HuH-7 (cell line): ENCODE data around the gene TUBA1B.
"Not testable (repeated sequence)": the region's sequence is repeated elsewhere in the genome, so short reads cannot be mapped to it uniquely, and the experiment has no call there.

Experiments
- DNase-seq: peaks from one replicate; pipeline ENCODE4 v3.0.0; 2011; ENCODE audit warnings: low spot score

TUBA1B gene

GRCh38 chr12:49131051-49131893 lies at the start of gene TUBA1B:
TUBA1B (minus strand) TSS chr12:49131395; CDS start chr12:49131300, 95 bp downstream.
- DNase-seq: peak; percentile 80

DNA sequence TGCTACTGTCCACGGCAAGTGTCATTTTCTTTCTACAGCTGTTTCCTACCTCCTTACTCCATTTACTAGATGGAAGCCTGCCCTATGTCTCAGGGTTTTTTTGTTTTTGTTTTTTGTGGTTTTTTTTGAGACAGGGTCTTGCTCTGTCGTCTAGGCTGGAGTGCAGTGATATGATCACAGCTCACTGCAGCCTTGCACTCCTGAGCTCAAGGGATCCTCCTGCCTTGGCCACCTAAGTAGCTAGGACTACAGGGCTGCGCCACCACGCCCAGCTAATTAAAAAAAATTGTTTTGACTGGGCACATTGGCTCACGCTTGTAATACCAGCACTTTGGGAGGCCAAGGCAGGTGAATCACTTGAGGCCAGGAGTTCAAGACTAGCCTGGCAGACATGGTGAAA lies 43.0 kb upstream of the TUBA1B start:
- no peak for DNase-seq

DNA sequence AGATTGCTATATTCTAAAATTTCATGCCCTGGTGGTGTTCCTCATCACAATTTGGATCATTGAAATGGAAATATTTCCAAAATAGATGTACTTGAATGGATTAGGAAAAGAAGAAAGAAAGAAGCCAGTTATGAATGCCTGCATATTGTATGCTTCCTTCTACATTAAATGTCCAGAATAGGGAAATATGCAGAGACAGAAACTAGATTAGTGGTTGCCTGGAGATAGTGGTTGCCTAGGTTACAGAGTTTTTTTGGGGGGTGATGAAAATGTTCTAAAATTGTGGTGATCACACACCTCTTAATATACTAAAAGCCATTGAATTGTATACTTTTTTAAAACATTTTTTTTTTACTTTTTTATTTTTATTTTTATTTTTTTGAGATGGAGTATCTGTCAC lies 39.7 kb upstream of the TUBA1B start:
- DNase-seq: no peak

GRCh38 chr12:49165114-49165513 lies 33.9 kb upstream of the TUBA1B start:
- DNase-seq: no peak

GRCh38 chr12:49161901-49162300 lies 30.7 kb upstream of the TUBA1B start:
- not testable (repeated sequence) for DNase-seq

DNA sequence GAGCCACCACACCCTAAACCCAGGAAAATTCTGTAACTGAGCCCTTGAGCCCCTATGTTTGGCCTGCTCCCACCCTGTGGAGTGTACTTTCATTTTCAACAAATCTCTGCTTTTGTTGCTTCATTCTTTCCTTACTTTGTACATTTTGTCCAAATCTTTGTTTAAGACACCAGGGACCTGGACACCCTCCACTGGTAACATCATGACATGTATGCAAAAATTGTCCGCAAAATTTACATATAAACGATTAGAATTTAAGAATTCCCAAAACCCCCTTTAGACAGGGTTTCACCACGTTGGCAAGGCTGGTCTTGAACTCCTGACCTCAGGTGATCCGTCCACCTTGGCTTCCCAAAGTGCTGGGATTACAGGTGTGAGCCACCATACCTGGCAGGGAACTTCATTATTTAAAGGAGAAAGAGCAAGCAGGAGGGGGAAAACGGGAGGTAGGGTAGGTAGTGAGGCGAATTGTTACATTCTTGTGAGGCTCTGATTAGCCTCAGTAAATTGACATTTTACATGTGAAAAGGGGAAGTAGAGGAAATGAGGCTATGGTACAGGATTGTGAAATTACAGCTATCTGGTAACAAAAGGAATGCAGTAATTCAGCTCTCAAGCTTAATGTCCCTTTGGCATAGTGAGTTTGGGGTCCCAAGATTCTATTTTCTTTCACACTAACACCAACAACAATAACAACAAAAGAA lies 30.0 kb upstream of the TUBA1B start:
- DNase-seq: no peak

DNA sequence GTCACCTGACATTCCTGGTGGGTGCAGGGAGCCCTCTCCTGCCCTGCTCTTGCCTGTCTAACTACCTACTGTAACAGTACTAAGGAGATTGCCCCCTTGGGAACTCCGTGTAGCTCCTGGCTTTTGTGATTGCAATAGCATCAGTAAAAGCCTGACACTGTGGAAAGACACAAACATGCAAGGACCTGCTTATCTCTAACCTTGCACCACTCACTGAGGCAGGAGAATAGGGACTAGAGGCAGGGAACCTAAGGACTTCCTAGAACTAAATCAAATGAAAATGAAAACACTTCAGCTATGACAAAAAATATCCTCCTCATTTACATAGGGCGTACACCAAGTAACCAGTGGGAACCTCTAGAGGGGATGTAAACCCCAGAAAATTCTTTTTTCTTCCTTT lies 29.2 kb upstream of the TUBA1B start:
- no peak for DNase-seq

DNA sequence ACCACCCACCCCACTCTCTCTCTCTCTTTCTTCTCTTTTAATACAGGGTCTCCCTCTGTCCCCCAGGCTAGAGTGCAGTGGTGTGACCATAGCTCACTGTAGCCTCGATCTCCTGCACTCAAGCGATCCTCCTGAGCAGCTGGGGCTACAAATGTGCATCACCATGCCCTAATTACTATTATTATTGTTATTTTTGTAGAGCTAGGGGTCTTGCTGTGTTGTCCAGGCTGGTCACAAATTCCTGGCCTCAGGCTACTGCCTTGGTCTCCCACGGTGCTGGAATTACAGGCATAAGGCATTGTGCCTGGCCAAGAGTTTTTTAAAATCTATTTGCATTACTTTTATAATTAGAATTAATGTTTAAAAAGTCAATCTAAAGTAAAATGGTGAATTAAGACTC lies 23.0 kb upstream of the TUBA1B start:
- DNase-seq: no peak

DNA sequence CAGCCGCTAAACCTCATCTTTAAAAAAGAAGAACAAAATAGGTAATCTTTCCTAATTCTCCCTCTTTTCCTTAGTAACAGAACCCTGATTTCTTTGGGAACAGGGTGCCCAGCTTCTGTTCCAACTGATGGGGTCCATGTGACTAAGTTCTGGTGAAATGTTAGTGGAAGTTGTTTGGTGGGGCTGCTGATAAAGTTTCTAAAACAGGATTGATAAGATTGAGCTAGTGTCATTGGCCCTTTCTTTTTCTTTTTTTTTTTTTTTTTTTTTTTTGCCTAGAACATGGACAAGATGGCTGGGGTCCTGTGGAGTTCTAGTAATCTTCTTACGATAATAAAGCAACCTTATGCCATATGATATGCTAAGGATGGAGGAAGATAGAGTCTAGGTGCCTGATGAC lies 16.2 kb upstream of the TUBA1B start:
- no peak for DNase-seq

GRCh38 chr12:49146406-49146805 lies 15.2 kb upstream of the TUBA1B start:
- no peak for DNase-seq

DNA sequence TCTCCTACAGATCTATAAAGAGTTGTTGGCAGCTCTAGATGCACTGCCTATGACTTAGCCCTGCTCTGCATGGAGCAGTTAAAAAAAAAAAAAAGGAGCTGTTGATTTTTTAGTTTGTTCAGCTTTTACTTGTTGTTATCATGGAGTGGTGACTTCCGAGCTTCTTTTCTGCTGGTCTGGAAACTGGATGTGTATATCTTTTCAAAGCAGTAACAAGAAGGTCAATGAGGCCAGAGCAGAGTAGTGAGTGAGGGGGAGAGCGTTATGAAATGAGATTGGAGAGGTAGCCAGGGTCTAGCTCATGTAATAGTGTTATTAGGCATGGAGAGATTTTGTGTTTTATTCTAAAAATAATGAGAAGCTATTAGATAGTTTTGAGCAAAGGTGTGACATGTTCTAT lies 13.2 kb upstream of the TUBA1B start:
- DNase-seq: no peak

- DNase-seq: no peak
Observed at GRCh38 chr12:49138999-49139398, 7.8 kb upstream of the TUBA1B start.

GRCh38 chr12:49138587-49138986 lies 7.4 kb upstream of the TUBA1B start:
- no peak for DNase-seq

DNA sequence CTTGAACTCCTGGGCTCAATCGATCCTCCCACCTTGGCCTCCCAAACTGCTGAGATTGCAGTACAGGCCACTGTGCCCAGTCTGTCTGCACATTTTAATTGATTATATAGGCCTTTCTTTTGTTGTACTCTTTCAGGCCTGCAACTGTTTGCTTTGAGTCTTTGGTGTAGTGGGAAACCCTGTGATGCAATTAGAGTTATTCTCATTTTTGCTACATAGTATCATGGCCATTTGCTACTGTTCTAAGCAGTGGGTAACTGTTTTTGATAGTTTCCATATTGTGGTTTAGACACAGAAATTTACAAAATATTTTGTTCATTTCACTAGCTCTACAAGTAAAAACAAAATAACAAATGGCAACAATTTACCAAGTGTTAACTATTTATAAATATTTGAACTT lies 6.3 kb upstream of the TUBA1B start:
- no peak for DNase-seq

DNA sequence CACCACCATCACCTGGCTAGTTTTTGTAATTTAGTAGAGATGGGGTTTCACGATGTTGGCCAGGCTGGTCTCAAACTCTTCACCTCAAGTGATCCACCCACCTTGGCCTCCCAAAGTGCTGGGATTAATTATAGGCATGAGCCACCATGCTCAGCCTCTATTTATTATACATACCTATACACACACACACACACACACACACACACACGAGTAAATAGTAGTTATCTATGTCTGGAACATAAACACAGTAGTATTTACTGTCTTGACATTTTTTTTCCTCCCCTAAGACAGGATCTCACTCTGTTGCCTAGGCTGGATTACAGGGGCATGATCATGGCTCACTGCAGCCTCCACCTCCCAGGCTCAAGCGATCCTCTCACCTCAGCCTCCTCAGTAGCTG lies 5.8 kb upstream of the TUBA1B start:
- not testable (repeated sequence) for DNase-seq

DNA sequence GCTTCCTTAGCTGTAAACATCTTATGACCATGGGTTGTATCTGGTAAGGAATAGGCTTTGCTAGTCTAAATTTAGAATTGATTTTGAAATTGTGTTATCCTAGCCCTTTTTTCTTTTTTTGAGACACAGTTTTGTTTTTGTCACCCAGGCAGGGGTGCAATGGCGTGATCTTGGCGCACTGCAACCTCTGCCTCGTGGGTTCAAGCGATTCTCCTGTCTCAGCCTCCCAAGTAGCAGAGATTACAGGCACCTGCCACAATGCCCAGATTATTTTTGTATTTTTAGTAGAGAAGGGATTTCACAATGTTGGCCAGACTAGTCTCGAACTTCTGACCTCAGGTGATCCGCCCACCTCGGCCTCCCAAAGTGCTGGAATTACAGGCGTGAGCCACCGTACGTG lies 2.4 kb upstream of the TUBA1B start:
- DNase-seq: no peak

GRCh38 chr12:49133014-49133413 lies 1.8 kb upstream of the TUBA1B start:
- DNase-seq: no peak

DNA sequence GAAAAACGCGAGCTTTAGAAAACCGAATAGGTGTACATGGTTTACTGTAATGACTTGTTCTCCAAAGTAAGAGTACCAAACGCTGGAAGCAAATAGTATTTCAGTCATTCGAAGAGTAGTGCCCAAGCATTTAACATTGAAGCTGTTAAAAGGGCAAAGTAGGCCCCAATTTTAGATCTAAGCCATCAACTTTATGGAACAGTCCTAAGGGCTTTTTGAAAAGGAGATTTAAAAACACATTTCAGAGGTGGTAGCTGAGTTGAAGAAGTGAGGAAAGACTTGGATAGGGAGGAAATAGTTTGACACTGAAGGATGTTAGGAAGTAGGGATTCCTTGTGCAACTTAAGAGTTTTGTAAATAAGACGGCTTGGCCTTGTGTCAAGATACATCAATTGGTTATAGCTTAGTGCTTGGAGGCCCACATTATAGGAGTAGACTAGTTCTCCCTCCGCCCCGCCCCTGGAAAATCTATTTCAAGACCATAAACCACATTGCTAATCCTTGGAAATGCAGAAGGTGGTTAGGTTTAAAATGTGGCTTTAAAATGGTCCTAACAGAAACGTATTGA lies 783 bp upstream of the TUBA1B start:
- DNase-seq: no peak

GRCh38 chr12:49130151-49131050 lies 794 bp downstream of the TUBA1B start:
- DNase-seq: peak; percentile 84

GRCh38 chr12:49129332-49130150 lies 1.7 kb downstream of the TUBA1B start:
- DNase-seq: no peak

DNA sequence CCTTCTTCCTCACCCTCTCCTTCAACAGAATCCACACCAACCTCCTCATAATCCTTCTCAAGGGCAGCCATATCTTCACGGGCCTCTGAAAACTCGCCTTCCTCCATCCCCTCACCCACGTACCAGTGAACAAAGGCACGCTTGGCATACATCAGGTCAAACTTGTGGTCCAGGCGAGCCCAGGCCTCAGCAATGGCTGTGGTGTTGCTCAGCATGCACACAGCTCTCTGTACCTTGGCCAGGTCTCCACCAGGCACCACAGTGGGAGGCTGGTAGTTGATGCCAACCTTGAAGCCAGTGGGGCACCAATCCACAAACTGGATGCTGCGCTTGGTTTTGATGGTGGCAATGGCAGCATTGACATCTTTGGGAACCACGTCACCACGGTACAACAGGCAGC lies 3.2 kb downstream of the TUBA1B start:
- DNase-seq: not testable (repeated sequence)
